ENCODE data around the gene SETD6. TPM values are rescaled to one million over a fixed set of nuclear protein-coding genes. Genes with fewer than 3 reads are reported as not detected.

Gene SETD6
- total and polyA plus RNA-seq, 9 of the 15 experiments (the other 6 are each of a cell fraction or from before 2014, with no cell fraction given): 9.2 to 40.9 (median 19.8) TPM

DNA sequence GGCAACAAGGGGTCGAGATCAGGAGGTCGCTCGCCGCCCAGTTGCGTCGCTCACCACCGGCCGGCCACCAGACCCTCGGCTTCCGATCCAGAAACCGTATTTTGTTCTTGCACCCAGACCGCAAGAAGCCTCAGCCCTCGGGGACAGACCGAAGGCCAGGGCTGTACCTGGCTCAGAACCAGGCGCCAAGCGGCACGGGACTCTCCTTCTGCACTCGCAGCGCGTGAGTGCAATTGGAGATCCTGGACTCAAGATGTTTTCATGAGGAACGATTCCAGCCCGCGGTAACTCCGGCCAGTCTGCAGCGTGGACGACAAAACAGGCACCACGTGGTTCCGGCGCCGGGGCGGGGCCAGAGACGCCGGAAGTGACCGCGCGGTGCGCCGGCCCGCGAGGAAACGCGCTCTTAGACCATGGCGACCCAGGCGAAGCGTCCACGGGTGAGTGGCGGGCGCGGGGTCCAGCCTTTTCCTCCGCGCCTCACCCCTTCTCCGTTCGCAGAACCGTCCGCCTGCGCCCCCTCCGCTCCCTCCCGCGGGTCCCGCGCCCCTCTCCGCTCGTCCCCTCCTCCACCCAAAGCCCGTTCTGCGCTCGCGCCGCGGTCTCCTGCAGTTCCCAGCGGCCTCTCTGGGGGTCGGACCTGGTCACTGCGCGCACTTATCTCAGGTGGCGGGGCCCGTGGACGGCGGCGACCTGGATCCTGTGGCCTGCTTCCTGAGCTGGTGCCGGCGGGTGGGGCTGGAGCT, at the start of gene SETD6 (continued):
- TF ChIP-seq PTBP1 (IDR thresholded peaks at IDR 0.05; ENCODE audit: low read depth, low read length): no peak
- no peak for TF ChIP-seq NFATC3 (IDR thresholded peaks at IDR 0.05)
- TF ChIP-seq CBFA2T3 (IDR thresholded peaks at IDR 0.05): 0 out of 2 replicates have a peak, but pooled peaks have one; percentile 7
- no peak for TF ChIP-seq KDM2B (CRISPR knock-in tag; IDR thresholded peaks at IDR 0.05)
- peak; percentile 93 for TF ChIP-seq RBM22 (IDR thresholded peaks at IDR 0.05; ENCODE audit: low read depth, low read length, poor library complexity, severe bottlenecking)
- TF ChIP-seq TBP (optimal IDR thresholded peaks at IDR 0.05; ENCODE audit: low read depth, low read length): peak; percentile 74
- TF ChIP-seq, protein P1, sequence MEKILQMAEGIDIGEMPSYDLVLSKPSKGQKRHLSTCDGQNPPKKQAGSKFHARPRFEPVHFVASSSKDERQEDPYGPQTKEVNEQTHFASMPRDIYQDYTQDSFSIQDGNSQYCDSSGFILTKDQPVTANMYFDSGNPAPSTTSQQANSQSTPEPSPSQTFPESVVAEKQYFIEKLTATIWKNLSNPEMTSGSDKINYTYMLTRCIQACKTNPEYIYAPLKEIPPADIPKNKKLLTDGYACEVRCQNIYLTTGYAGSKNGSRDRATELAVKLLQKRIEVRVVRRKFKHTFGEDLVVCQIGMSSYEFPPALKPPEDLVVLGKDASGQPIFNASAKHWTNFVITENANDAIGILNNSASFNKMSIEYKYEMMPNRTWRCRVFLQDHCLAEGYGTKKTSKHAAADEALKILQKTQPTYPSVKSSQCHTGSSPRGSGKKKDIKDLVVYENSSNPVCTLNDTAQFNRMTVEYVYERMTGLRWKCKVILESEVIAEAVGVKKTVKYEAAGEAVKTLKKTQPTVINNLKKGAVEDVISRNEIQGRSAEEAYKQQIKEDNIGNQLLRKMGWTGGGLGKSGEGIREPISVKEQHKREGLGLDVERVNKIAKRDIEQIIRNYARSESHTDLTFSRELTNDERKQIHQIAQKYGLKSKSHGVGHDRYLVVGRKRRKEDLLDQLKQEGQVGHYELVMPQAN (IDR thresholded peaks at IDR 0.05; ENCODE audit: borderline replicate concordance): peak; percentile 98
- peak; percentile 58 for TF ChIP-seq TAF9B (IDR thresholded peaks at IDR 0.05; ENCODE audit: partially characterized antibody)
- TF ChIP-seq ZFX (CRISPR knock-in tag; IDR thresholded peaks at IDR 0.05): peak; percentile 71
- peak; percentile 37; the same call in 1 of the 2 replicates for TF ChIP-seq TAF7 (tag; IDR thresholded peaks at IDR 0.05)
- peak; percentile 93 for TF ChIP-seq TGIF2 (CRISPR knock-in tag; IDR thresholded peaks at IDR 0.05)
- TF ChIP-seq, protein P2, sequence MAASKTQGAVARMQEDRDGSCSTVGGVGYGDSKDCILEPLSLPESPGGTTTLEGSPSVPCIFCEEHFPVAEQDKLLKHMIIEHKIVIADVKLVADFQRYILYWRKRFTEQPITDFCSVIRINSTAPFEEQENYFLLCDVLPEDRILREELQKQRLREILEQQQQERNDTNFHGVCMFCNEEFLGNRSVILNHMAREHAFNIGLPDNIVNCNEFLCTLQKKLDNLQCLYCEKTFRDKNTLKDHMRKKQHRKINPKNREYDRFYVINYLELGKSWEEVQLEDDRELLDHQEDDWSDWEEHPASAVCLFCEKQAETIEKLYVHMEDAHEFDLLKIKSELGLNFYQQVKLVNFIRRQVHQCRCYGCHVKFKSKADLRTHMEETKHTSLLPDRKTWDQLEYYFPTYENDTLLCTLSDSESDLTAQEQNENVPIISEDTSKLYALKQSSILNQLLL (CRISPR knock-in tag; IDR thresholded peaks at IDR 0.05; ENCODE audit: borderline replicate concordance): no peak
- peak; percentile 57 for TF ChIP-seq TAF1 (IDR thresholded peaks at IDR 0.05; ENCODE audit: control insufficient read depth, extremely low read depth, insufficient read depth, low read length, severe bottlenecking)
- TF ChIP-seq ZNF239 (CRISPR knock-in tag; IDR thresholded peaks at IDR 0.05): no peak
- peak; percentile 34; the same call in 1 of the 2 replicates for TF ChIP-seq CBFA2T2 (conservative IDR thresholded peaks at IDR 0.05)
- TF ChIP-seq CXXC5 (CRISPR knock-in tag; IDR thresholded peaks at IDR 0.05): peak; percentile 89
- TF ChIP-seq FUS (optimal IDR thresholded peaks at IDR 0.05; ENCODE audit: low read depth, low read length): peak; percentile 92
- no peak for TF ChIP-seq BRD9 (IDR thresholded peaks at IDR 0.05; ENCODE audit: low read depth, partially characterized antibody)
- TF ChIP-seq, protein P3, sequence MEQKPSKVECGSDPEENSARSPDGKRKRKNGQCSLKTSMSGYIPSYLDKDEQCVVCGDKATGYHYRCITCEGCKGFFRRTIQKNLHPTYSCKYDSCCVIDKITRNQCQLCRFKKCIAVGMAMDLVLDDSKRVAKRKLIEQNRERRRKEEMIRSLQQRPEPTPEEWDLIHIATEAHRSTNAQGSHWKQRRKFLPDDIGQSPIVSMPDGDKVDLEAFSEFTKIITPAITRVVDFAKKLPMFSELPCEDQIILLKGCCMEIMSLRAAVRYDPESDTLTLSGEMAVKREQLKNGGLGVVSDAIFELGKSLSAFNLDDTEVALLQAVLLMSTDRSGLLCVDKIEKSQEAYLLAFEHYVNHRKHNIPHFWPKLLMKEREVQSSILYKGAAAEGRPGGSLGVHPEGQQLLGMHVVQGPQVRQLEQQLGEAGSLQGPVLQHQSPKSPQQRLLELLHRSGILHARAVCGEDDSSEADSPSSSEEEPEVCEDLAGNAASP (IDR thresholded peaks at IDR 0.05): no peak
- TF ChIP-seq, protein P4, sequence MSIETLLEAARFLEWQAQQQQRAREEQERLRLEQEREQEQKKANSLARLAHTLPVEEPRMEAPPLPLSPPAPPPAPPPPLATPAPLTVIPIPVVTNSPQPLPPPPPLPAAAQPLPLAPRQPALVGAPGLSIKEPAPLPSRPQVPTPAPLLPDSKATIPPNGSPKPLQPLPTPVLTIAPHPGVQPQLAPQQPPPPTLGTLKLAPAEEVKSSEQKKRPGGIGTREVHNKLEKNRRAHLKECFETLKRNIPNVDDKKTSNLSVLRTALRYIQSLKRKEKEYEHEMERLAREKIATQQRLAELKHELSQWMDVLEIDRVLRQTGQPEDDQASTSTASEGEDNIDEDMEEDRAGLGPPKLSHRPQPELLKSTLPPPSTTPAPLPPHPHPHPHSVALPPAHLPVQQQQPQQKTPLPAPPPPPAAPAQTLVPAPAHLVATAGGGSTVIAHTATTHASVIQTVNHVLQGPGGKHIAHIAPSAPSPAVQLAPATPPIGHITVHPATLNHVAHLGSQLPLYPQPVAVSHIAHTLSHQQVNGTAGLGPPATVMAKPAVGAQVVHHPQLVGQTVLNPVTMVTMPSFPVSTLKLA (conservative IDR thresholded peaks at IDR 0.05): peak; percentile 100
- TF ChIP-seq CAMTA2 (CRISPR knock-in tag; conservative IDR thresholded peaks at IDR 0.05): no peak
- no peak for TF ChIP-seq ESRRB (CRISPR knock-in tag; IDR thresholded peaks at IDR 0.05; ENCODE audit: borderline replicate concordance)
- TF ChIP-seq FOXP1 (CRISPR knock-in tag; IDR thresholded peaks at IDR 0.05): peak; percentile 81
- no peak for TF ChIP-seq LARP7 (IDR thresholded peaks at IDR 0.05)
